SJCRH30 (cell line): ENCODE measurements around the gene UBR1. TPM values are rescaled to one million over a fixed set of nuclear protein-coding genes. Genes with fewer than 3 reads are reported as not detected.
"Not testable (repeated sequence)": the region's sequence is repeated elsewhere in the genome, so short reads cannot be mapped to it uniquely, and the experiment has no call there.

Source experiments
- DNase-seq, 2 experiments: peaks; one replicate each; pipeline ENCODE4 v3.0.0-alpha.2; 2015 to 2020
- H3K27ac ChIP-seq: fragments of 250-450 bp; sonication (Bioruptor Pico); 2 replicates; pipeline ENCODE4 v1.5.1; 2020; ENCODE audit warnings: mild to moderate bottlenecking, moderate library complexity
- H3K27me3 ChIP-seq: fragments of 250-450 bp; sonication (Bioruptor Pico); 2 replicates; pipeline ENCODE4 v1.5.1; 2020; ENCODE audit warnings: mild to moderate bottlenecking, moderate library complexity
- H3K36me3 ChIP-seq: fragments of 250-450 bp; sonication (Bioruptor Pico); 2 replicates; pipeline ENCODE4 v1.5.1; 2020; ENCODE audit warnings: mild to moderate bottlenecking, moderate library complexity
- H3K4me1 ChIP-seq: fragments of 250-450 bp; sonication (Bioruptor Pico); 2 replicates; pipeline ENCODE4 v1.5.1; 2020; ENCODE audit warnings: mild to moderate bottlenecking, moderate library complexity
- H3K4me3 ChIP-seq: fragments of 250-450 bp; sonication (Bioruptor Pico); 2 replicates; pipeline ENCODE4 v1.5.1; 2020; ENCODE audit warnings: mild to moderate bottlenecking, moderate library complexity
- H3K9me3 ChIP-seq: fragments of 250-450 bp; sonication (Bioruptor Pico); replicated peaks from 2 replicates; pipeline ENCODE4 v1.5.1; 2020; ENCODE audit warnings: mild to moderate bottlenecking, moderate library complexity
- total RNA-seq: library from RNA; depleted of rRNA; stranded (reverse); fragments of >200 nt; shearing (Covaris generic); gene quantifications from 2 replicates; pipeline ENCODE4 v1.2.3, GENCODE V29; 2014

UBR1 gene
- total RNA-seq, 1 experiment from 2014 or later, result 27.5 TPM

DNA sequence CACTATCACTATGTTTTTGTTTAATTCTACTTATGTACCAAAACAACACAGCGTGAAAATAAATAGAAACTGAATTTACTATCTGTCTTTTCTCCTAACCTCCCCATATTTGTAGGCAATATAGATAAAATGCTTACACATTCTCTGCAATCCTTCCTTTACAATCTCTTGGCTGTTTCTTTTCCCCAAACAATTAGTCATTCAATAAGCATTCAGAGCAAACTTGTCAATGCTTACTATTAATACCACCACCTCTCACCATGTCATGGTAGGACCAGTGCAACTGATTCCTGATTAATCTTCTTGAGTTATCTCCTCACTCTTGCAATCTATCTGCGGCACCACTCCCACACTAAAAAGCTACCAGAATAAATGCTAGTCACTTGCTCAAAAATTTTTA is 111.3 kb downstream of the UBR1 start:
- H3K4me3 ChIP-seq, result no peak overlapping the region
- peaks cover 28% of the 10 kb centered on the region; the same call in 1 of the 2 replicates for H3K36me3 ChIP-seq
- DNase-seq, result no peak
- H3K4me1 ChIP-seq, result no peaks in the 10 kb centered on the region
- no peak overlapping the region for H3K27ac ChIP-seq
- H3K27me3 ChIP-seq, result no peaks in the 10 kb centered on the region
- no peaks in the 10 kb centered on the region for H3K9me3 ChIP-seq

- Histone ChIP-seq H3K4me1 (no peaks in the 10 kb centered on the region), H3K27ac (no peak overlapping the region), H3K9me3 (no peaks in the 10 kb centered on the region), H3K27me3 (no peaks in the 10 kb centered on the region), H3K4me3 (no peak overlapping the region), H3K36me3 (peaks cover 31% of the 10 kb centered on the region; the same call in 1 of the 2 replicates)
- DNase-seq, result no peak
Observed at GRCh38 chr15:42992626-42993025, 113.2 kb downstream of the UBR1 start.

GRCh38 chr15:42986693-42987342 is 119.0 kb downstream of the UBR1 start:
- H3K9me3 ChIP-seq, result no peaks in the 10 kb centered on the region
- H3K36me3 ChIP-seq, result peaks cover 29% of the 10 kb centered on the region
- H3K27me3 ChIP-seq, result no peaks in the 10 kb centered on the region
- H3K4me1 ChIP-seq, result no peaks in the 10 kb centered on the region
- no peak for DNase-seq
- no peak overlapping the region for H3K4me3 ChIP-seq
- no peak overlapping the region for H3K27ac ChIP-seq

- no peak for DNase-seq
- Histone ChIP-seq H3K36me3 (peaks cover 30% of the 10 kb centered on the region), H3K27ac (no peak overlapping the region), H3K4me3 (no peak overlapping the region), H3K27me3 (no peaks in the 10 kb centered on the region), H3K9me3 (no peaks in the 10 kb centered on the region), H3K4me1 (no peaks in the 10 kb centered on the region)
Observed at GRCh38 chr15:42984493-42985034, 121.3 kb downstream of the UBR1 start.

GRCh38 chr15:42979113-42979512 is 126.7 kb downstream of the UBR1 start:
- not testable (repeated sequence) for H3K4me1 ChIP-seq, H3K27me3 ChIP-seq, H3K9me3 ChIP-seq, DNase-seq, H3K27ac ChIP-seq, H3K4me3 ChIP-seq
- peaks cover 35% of the 10 kb centered on the region for H3K36me3 ChIP-seq

GRCh38 chr15:42974202-42974862 is 131.5 kb downstream of the UBR1 start:
- Histone ChIP-seq H3K4me3 (no peak overlapping the region), H3K36me3 (peaks cover 41% of the 10 kb centered on the region), H3K27me3 (no peaks in the 10 kb centered on the region), H3K9me3 (no peaks in the 10 kb centered on the region), H3K27ac (no peak overlapping the region), H3K4me1 (no peaks in the 10 kb centered on the region)
- no peak for DNase-seq

DNA sequence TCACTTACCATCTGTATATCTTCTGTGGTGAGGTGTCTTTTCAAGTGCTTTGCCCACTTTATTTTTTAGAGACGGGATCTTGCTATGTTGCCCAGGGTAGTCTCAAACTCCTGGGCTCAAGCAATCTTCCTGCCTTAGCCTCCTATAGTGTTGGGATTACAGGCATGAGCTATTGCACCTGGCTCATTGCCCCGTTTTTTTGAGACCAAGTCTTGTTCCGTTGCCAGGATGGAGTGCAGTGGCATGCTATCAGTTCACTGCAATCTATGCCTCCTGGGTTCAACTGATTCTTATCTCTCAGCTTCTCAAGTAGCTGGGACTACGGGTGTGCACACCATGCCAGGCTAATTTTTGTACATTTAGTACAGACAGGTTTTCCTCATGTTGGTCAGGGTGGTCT is 132.7 kb downstream of the UBR1 start:
- no peak overlapping the region for H3K4me3 ChIP-seq
- peaks cover 46% of the 10 kb centered on the region for H3K36me3 ChIP-seq
- no peaks in the 10 kb centered on the region for H3K27me3 ChIP-seq

GRCh38 chr15:42971830-42972229 is 134.0 kb downstream of the UBR1 start:
- peaks cover 38% of the 10 kb centered on the region for H3K36me3 ChIP-seq
- H3K4me1 ChIP-seq, result no peaks in the 10 kb centered on the region
- DNase-seq, result no peak
- no peaks in the 10 kb centered on the region for H3K9me3 ChIP-seq
- H3K27me3 ChIP-seq, result no peaks in the 10 kb centered on the region
- H3K27ac ChIP-seq, result no peak overlapping the region
- no peak overlapping the region for H3K4me3 ChIP-seq

More for the DNA sequence above, 132.7 kb downstream of the UBR1 start:
- no peaks in the 10 kb centered on the region for H3K4me1 ChIP-seq
- no peaks in the 10 kb centered on the region for H3K9me3 ChIP-seq
- no peak for DNase-seq
- H3K27ac ChIP-seq, result no peak overlapping the region

- H3K36me3 ChIP-seq, result peaks cover 35% of the 10 kb centered on the region
- DNase-seq, result no peak
- no peaks in the 10 kb centered on the region for H3K9me3 ChIP-seq
Observed at GRCh38 chr15:42964476-42964875, 141.4 kb downstream of the UBR1 start.

GRCh38 chr15:42955518-42955917 is 150.3 kb downstream of the UBR1 start:
- no peaks in the 10 kb centered on the region for H3K9me3 ChIP-seq
- DNase-seq, result no peak

More at GRCh38 chr15:42964476-42964875, 141.4 kb downstream of the UBR1 start:
- no peak overlapping the region for H3K27ac ChIP-seq
- H3K27me3 ChIP-seq, result no peaks in the 10 kb centered on the region
- no peak overlapping the region for H3K4me3 ChIP-seq
- no peaks in the 10 kb centered on the region for H3K4me1 ChIP-seq

GRCh38 chr15:42954291-42954690 is 151.5 kb downstream of the UBR1 start:
- no peak for DNase-seq

More at GRCh38 chr15:42955518-42955917, 150.3 kb downstream of the UBR1 start:
- H3K27ac ChIP-seq, result no peak overlapping the region
- H3K27me3 ChIP-seq, result no peaks in the 10 kb centered on the region
- H3K36me3 ChIP-seq, result peaks cover 52% of the 10 kb centered on the region
- H3K4me1 ChIP-seq, result no peaks in the 10 kb centered on the region
- no peak overlapping the region for H3K4me3 ChIP-seq

DNA sequence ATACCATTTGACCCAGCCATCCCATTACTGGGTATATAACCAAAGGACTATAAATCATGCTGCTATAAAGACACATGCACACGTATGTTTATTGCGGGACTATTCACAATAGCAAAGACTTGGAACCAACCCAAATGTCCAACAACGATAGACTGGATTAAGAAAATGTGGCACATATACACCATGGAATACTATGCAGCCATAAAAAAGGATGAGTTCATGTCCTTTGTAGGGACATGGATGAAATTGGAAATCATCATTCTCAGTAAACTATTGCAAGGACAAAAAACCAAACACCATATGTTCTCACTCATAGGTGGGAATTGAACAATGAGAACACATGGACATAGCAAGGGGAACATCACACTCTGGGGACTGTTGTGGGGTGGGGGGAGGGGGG is 156.9 kb downstream of the UBR1 start:
- peaks cover 58% of the 10 kb centered on the region for H3K36me3 ChIP-seq
- not testable (repeated sequence) for H3K27ac ChIP-seq, H3K9me3 ChIP-seq, DNase-seq, H3K4me3 ChIP-seq, H3K4me1 ChIP-seq, H3K27me3 ChIP-seq

More at GRCh38 chr15:42954291-42954690, 151.5 kb downstream of the UBR1 start:
- no peak overlapping the region for H3K27ac ChIP-seq
- H3K27me3 ChIP-seq, result no peaks in the 10 kb centered on the region
- peaks cover 57% of the 10 kb centered on the region for H3K36me3 ChIP-seq
- no peaks in the 10 kb centered on the region for H3K9me3 ChIP-seq
- H3K4me3 ChIP-seq, result no peak overlapping the region
- no peaks in the 10 kb centered on the region for H3K4me1 ChIP-seq

- H3K4me1 ChIP-seq, result no peaks in the 10 kb centered on the region
- H3K27ac ChIP-seq, result no peak overlapping the region
- H3K4me3 ChIP-seq, result no peak overlapping the region
- no peak for DNase-seq
- H3K36me3 ChIP-seq, result peaks cover 13% of the 10 kb centered on the region
- no peaks in the 10 kb centered on the region for H3K27me3 ChIP-seq
- H3K9me3 ChIP-seq, result no peaks in the 10 kb centered on the region
Observed at GRCh38 chr15:42940527-42940926, 165.3 kb downstream of the UBR1 start.

GRCh38 chr15:42939841-42940240 is 166.0 kb downstream of the UBR1 start:
- Histone ChIP-seq H3K27me3 (no peaks in the 10 kb centered on the region), H3K4me3 (no peak overlapping the region), H3K4me1 (no peaks in the 10 kb centered on the region), H3K27ac (no peak overlapping the region), H3K9me3 (no peaks in the 10 kb centered on the region), H3K36me3 (peaks cover 10% of the 10 kb centered on the region)
- DNase-seq, result no peak

GRCh38 chr15:42937143-42937542 is 168.7 kb downstream of the UBR1 start:
- H3K4me3 ChIP-seq, result no peak overlapping the region
- no peaks in the 10 kb centered on the region for H3K27me3 ChIP-seq
- DNase-seq, result no peak

More at GRCh38 chr15:42937143-42937542, 168.7 kb downstream of the UBR1 start:
- no peaks in the 10 kb centered on the region for H3K4me1 ChIP-seq
- no peaks in the 10 kb centered on the region for H3K9me3 ChIP-seq
- H3K36me3 ChIP-seq, result no peaks in the 10 kb centered on the region; the same call in 1 of the 2 replicates
- H3K27ac ChIP-seq, result no peak overlapping the region
